ENCODE measurements around the gene DCTD.

The DCTD gene

GRCh38 chr4:182928061-182928460, 10.9 kb upstream of the DCTD start:
- no peak overlapping the region for H3K9ac ChIP-seq (ENCODE audit: low read length)
- no peaks in the 10 kb centered on the region for H4K20me1 ChIP-seq (ENCODE audit: low read depth, low read length)
- no peak overlapping the region for H3K4me2 ChIP-seq (ENCODE audit: low read depth, low read length, poor library complexity, severe bottlenecking)
- no peak overlapping the region for H3K4me3 ChIP-seq (ENCODE audit: insufficient read depth, low read length, poor library complexity, severe bottlenecking)
- no peaks in the 10 kb centered on the region for H3K9me2 ChIP-seq (replicated peaks; ENCODE audit: insufficient read depth, low read length)
- no peaks in the 10 kb centered on the region for H3F3A ChIP-seq (ENCODE audit: insufficient read depth)
- TF ChIP-seq CTCF (IDR thresholded peaks at IDR 0.05; ENCODE audit: insufficient read depth, low read length, poor library complexity, severe bottlenecking) (no peak), EZH2phosphoT487 (conservative IDR thresholded peaks at IDR 0.05; ENCODE audit: low read length) (no peak)
- H3K27me3 ChIP-seq (ENCODE audit: low read length) = no peaks in the 10 kb centered on the region
- no peak overlapping the region for H2AFZ ChIP-seq (ENCODE audit: low read depth, low read length, severe bottlenecking)
- no peak overlapping the region for H3K27ac ChIP-seq (ENCODE audit: low read depth, low read length)
- H3K79me2 ChIP-seq (ENCODE audit: insufficient read depth, low read length) = no peaks in the 10 kb centered on the region
- no peaks in the 10 kb centered on the region for H3K9me3 ChIP-seq (ENCODE audit: insufficient read depth, low read length)
- H3K36me3 ChIP-seq (ENCODE audit: low read length) = no peaks in the 10 kb centered on the region

- Histone ChIP-seq H3K4me3 (ENCODE audit: insufficient read depth, low read length, poor library complexity, severe bottlenecking) (no peak overlapping the region), H3K27ac (ENCODE audit: low read depth, low read length) (no peak overlapping the region), H3K4me2 (ENCODE audit: low read depth, low read length, poor library complexity, severe bottlenecking) (no peak overlapping the region), H3K9me3 (ENCODE audit: insufficient read depth, low read length) (no peaks in the 10 kb centered on the region), H3F3A (ENCODE audit: insufficient read depth) (no peaks in the 10 kb centered on the region), H2AFZ (ENCODE audit: low read depth, low read length, severe bottlenecking) (no peak overlapping the region), H3K9ac (ENCODE audit: low read length) (no peak overlapping the region), H4K20me1 (ENCODE audit: low read depth, low read length) (no peaks in the 10 kb centered on the region), H3K9me2 (replicated peaks; ENCODE audit: insufficient read depth, low read length) (no peaks in the 10 kb centered on the region), H3K79me2 (ENCODE audit: insufficient read depth, low read length) (no peaks in the 10 kb centered on the region), H3K27me3 (ENCODE audit: low read length) (no peaks in the 10 kb centered on the region), H3K36me3 (ENCODE audit: low read length) (no peaks in the 10 kb centered on the region)
- no peak for TF ChIP-seq CTCF (IDR thresholded peaks at IDR 0.05; ENCODE audit: insufficient read depth, low read length, poor library complexity, severe bottlenecking)
- TF ChIP-seq EZH2phosphoT487 (conservative IDR thresholded peaks at IDR 0.05; ENCODE audit: low read length) = no peak
Measured at GRCh38 chr4:182927505-182927904, 10.3 kb upstream of the DCTD start.

GRCh38 chr4:182925855-182926254, 8.7 kb upstream of the DCTD start:
- H3K9ac ChIP-seq (ENCODE audit: low read length) = no peak overlapping the region
- H3K4me2 ChIP-seq (ENCODE audit: low read depth, low read length, poor library complexity, severe bottlenecking) = no peak overlapping the region
- H3K9me2 ChIP-seq (replicated peaks; ENCODE audit: insufficient read depth, low read length) = no peaks in the 10 kb centered on the region
- no peaks in the 10 kb centered on the region for H4K20me1 ChIP-seq (ENCODE audit: low read depth, low read length)
- TF ChIP-seq CTCF (IDR thresholded peaks at IDR 0.05; ENCODE audit: insufficient read depth, low read length, poor library complexity, severe bottlenecking) (no peak), EZH2phosphoT487 (conservative IDR thresholded peaks at IDR 0.05; ENCODE audit: low read length) (no peak)
- no peaks in the 10 kb centered on the region for H3F3A ChIP-seq (ENCODE audit: insufficient read depth)
- no peaks in the 10 kb centered on the region for H3K9me3 ChIP-seq (ENCODE audit: insufficient read depth, low read length)
- H2AFZ ChIP-seq (ENCODE audit: low read depth, low read length, severe bottlenecking) = no peak overlapping the region
- H3K27me3 ChIP-seq (ENCODE audit: low read length) = no peaks in the 10 kb centered on the region
- no peak overlapping the region for H3K4me3 ChIP-seq (ENCODE audit: insufficient read depth, low read length, poor library complexity, severe bottlenecking)
- no peaks in the 10 kb centered on the region for H3K36me3 ChIP-seq (ENCODE audit: low read length)
- H3K27ac ChIP-seq (ENCODE audit: low read depth, low read length) = no peak overlapping the region
- H3K79me2 ChIP-seq (ENCODE audit: insufficient read depth, low read length) = no peaks in the 10 kb centered on the region

Measured in SU-DHL-6 (cell line).